22Rv1 (cell line): ENCODE measurements around the gene PACRG.

Experiments
- H3K27ac ChIP-seq: fragments of 450-650 bp; 2 replicates; pipeline ENCODE4 v1.5.1; 2017
- ZFX ChIP-seq: fragments of 450-650 bp; IDR thresholded peaks from 2 replicates; pipeline ENCODE4 v1.6.1; 2017; ENCODE audit warnings: antibody characterized with exemption, borderline replicate concordance
- TF ChIP-seq, protein P1 (sequence below): fragments of 450-650 bp; IDR thresholded peaks from 2 replicates; pipeline ENCODE4 v1.5.1; 2017; ENCODE audit warnings: mild to moderate bottlenecking

PACRG gene

GRCh38 chr6:163080228-163080627 lies 352.5 kb downstream of the PACRG start:
- no peak overlapping the region for H3K27ac ChIP-seq
- no peak for TF ChIP-seq ZFX
- TF ChIP-seq, protein P1, sequence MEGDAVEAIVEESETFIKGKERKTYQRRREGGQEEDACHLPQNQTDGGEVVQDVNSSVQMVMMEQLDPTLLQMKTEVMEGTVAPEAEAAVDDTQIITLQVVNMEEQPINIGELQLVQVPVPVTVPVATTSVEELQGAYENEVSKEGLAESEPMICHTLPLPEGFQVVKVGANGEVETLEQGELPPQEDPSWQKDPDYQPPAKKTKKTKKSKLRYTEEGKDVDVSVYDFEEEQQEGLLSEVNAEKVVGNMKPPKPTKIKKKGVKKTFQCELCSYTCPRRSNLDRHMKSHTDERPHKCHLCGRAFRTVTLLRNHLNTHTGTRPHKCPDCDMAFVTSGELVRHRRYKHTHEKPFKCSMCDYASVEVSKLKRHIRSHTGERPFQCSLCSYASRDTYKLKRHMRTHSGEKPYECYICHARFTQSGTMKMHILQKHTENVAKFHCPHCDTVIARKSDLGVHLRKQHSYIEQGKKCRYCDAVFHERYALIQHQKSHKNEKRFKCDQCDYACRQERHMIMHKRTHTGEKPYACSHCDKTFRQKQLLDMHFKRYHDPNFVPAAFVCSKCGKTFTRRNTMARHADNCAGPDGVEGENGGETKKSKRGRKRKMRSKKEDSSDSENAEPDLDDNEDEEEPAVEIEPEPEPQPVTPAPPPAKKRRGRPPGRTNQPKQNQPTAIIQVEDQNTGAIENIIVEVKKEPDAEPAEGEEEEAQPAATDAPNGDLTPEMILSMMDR = no peak

- TF ChIP-seq, protein P1 = no peak
- TF ChIP-seq ZFX = no peak
Measured at GRCh38 chr6:163083141-163083540, 355.4 kb downstream of the PACRG start.

GRCh38 chr6:163085426-163085825 lies 357.7 kb downstream of the PACRG start:
- TF ChIP-seq ZFX = no peak
- TF ChIP-seq, protein P1 = no peak
- no peak overlapping the region for H3K27ac ChIP-seq

More at GRCh38 chr6:163083141-163083540, 355.4 kb downstream of the PACRG start:
- no peak overlapping the region for H3K27ac ChIP-seq

GRCh38 chr6:163085861-163086623 lies 358.3 kb downstream of the PACRG start:
- no peak overlapping the region for H3K27ac ChIP-seq
- no peak for TF ChIP-seq ZFX
- TF ChIP-seq, protein P1 = no peak

GRCh38 chr6:163086624-163086920 lies 358.8 kb downstream of the PACRG start:
- TF ChIP-seq ZFX = no peak
- TF ChIP-seq, protein P1 = no peak

GRCh38 chr6:163087981-163088380 lies 360.2 kb downstream of the PACRG start:
- no peak overlapping the region for H3K27ac ChIP-seq
- TF ChIP-seq ZFX = no peak
- TF ChIP-seq, protein P1 = no peak

More at GRCh38 chr6:163086624-163086920, 358.8 kb downstream of the PACRG start:
- no peak overlapping the region for H3K27ac ChIP-seq

DNA sequence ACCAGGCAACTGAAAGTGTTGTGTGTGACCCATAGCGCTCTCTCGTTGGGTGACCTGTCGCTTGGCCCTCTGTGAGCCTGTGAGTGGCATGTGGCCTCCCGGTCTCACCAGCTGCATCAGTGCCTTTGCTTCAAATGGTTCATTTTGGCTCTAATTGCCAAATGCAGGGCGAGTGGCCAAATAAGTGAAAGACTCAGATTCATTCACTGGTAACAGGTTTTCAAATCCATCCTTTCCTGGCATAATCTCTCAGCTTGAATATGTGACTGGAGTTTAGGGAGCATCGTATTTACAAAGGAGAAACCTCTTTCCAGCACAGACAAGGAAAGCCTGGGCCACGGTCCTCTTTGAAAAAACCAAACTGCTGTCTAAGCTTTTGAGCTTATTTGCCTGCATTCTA lies 365.1 kb downstream of the PACRG start:
- TF ChIP-seq ZFX = no peak
- TF ChIP-seq, protein P1 = no peak
- no peak overlapping the region for H3K27ac ChIP-seq
